RPMI7951 (cell line): ENCODE data around the gene ADGRV1. TPM values are rescaled to one million over a fixed set of nuclear protein-coding genes. Genes with fewer than 3 reads are reported as not detected.
"Not testable (repeated sequence)": the region's sequence is repeated elsewhere in the genome, so short reads cannot be mapped to it uniquely, and the experiment has no call there.

Experiments used
- DNase-seq: peaks from one replicate; pipeline ENCODE4 v3.0.0-alpha.2; 2012; ENCODE audit warnings: low read depth
- total RNA-seq: library from RNA; depleted of rRNA; stranded (reverse); fragments of >200 nt; shearing (Covaris generic); gene quantifications from 2 replicates; pipeline ENCODE4 v1.2.3, GENCODE V29; 2014

ADGRV1 gene
- total RNA-seq, 1 experiment from 2014 or later = 0.84 TPM

DNA sequence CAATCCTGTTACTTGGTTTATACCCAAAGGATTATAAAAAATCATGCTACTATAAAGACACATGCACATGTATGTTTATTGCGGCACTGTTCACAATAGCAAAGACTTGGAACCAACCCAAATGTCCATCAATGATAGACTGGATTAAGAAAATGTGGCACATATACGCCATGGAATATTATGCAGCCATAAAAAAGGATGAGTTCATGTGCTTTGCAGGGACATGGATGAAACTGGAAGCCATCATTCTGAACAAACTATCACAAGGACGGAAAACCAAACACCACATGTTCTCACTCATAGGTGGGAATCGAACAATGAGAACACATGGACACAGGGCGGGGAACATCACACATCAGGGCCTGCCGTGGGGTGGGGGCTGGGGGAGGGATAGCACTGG, 34.5 kb downstream of the ADGRV1 start:
- not testable (repeated sequence) for DNase-seq

DNA sequence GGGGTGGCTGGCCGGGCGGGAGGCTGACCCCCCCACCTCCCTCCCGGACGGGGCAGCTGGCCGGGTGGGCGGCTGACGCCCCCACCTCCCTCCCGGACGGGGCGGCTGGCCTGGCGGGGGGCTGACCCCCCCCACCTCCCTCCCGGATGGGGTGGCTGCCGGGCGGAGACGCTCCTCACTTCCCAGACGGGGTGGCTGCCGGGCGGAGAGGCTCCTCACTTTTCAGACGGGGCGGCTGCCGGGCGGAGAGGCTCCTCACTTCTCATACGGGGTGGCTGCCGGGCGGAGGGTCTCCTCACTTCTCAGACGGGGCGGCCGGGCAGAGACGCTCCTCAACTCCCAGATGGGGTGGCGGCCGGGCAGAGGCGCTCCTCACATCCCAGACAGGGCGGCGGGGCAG, 37.2 kb downstream of the ADGRV1 start:
- DNase-seq = not testable (repeated sequence)

DNA sequence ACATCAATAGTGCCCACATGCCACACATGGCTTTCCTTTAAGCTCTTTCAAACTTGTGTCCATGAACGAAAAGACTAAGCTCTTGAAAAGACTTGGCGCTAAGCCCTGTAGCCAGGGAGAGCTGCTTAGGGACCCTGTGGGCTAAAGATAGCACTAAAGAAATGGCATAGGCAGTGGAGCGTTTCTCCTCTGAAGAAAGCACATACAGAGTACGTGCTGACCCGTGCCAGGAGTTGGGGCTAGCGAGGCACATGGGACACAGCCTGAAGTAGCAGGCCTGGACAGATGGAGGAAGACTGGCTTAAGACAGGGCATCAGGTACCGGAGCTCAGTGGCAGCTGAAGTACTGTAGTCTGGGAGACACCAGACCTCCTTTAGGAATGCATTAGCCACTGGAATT, 39.7 kb downstream of the ADGRV1 start:
- no peak for DNase-seq

DNA sequence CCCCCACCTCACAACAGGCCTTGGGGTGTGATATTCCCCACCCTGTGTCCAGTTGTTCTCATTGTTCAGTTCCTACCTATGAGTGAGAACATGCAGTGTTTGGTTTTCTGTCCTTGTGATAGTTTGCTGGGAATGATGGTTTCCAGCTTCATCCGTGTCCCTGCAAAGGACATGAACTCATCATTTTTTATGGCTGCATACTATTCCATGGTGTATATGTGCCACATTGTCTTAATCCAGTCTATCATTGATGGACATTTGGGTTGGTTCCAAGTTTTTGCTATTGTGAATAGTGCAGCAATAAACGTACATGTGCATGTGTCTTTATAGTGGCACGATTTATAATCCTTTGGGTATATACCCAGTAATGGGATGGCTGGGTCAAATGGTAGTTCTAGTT, 41.7 kb downstream of the ADGRV1 start:
- DNase-seq = not testable (repeated sequence)

DNA sequence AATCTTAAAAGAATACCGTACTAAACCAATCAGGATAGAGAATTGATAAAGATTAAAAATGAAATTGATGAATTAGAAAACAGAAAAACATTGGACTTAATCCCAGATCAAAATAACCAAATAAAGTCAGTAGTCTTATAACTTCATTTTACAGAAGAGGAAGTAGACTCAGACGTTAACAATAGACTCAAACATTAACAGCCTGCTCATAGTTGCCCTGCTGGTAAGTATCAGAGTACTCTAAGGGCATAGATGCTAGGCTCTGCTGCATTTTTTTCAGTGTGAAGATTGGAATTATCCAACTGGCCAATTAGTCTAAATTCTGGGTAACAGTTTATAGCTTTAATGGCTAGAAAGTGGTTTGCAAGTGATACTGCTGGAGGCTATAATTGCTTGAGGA, 42.9 kb downstream of the ADGRV1 start:
- no peak for DNase-seq

DNA sequence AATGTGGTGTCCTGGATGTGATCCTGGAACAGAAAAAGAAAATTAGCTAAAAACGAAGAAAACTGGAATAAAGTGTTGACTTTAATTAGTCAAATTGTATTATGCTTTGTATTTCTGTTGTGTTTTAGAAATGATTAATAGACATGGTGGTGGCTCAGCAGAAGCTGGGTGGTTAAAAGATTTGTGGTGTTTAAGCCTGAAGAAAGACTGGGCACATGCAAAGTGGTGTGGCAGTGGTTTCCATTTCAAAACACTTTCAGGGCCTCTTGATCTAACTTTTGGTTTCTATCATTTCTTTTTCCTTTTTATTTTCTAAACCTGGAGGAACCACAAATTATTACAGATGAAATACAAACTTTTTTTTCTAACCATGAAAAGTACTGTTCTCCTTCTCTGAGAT, 44.1 kb downstream of the ADGRV1 start:
- no peak for DNase-seq

DNA sequence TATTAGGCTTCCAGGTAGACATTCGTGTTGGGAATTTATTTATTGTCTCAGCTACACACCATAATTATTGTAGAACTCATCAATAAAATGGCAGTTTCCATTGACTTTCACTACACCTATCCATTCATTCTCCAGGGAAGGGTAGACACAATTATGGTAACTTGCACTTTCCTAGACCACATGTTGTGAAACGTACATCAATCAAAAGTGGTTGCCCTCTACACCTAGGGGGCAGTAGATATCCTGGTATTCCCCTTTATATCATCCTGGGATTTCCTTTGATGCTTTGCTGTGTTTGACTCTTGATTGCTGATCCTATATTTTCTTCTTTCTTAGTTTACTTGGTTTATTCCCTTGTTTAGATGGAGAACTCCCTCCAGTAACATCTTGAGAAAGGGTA, 47.9 kb downstream of the ADGRV1 start:
- peak; percentile 13 for DNase-seq

DNA sequence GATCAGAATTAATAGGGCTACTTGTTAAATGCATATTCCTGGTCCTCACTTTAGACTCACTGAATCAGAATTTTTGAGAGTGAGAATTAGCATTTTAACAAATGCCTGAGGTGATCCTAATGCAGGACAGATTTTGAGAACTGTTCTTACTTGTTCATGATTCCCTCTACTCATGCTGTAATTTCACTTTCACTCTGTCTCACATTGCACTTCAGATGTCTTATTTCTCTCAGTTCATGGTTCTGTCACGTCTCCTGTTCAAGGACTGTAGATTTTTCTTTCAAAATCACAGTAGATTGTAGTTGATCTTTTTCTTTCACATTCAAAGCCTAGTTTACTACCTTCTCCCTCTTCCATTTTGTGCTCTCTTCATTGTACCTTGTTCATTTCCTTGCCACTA, 54.3 kb downstream of the ADGRV1 start:
- no peak for DNase-seq

DNA sequence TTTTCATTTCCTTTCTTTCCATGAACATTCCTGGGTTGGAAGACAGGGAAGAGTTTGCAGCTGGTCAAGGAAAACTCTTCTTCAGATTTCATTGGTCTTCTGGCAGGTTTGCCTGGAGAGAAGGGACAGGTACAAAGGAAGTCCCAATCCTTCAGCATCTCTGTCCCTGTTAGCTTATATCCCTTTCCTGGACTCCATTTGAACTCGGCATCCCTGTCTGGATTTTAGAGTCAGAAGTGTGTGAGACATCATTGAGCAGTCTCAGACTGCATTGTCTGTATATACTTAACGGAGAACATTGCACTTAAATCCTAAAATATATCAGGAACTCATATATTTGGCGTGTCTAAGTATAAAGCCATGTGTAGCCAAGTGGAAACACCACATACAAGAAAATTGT, 54.9 kb downstream of the ADGRV1 start:
- DNase-seq = no peak

DNA sequence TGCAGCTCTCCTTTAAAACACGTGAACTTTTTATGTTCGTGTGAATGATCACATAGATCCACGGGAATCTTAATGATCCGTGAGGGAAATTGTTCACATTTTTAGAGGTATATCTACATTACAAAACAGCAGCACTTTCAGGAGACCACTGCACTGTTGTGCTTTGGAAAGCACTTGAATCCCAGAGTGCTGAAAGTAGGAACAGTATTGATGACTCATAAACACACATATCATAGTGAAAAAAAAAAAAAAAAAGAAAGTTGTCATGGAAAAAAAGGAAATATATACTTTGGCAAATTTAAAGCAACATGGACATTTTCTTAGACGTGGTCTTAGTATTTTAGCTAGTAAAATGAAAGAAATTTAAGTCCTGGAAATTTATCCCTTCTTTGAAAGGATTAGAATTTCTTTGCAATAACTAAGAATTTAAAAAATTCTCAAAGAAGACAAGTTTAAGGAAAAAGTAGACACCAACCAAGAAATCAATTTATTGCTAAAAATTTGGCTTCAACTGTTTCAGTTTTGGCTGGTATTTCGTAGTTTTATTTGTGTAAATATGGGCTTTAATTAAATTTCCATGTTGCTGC, 55.4 kb downstream of the ADGRV1 start:
- no peak for DNase-seq

DNA sequence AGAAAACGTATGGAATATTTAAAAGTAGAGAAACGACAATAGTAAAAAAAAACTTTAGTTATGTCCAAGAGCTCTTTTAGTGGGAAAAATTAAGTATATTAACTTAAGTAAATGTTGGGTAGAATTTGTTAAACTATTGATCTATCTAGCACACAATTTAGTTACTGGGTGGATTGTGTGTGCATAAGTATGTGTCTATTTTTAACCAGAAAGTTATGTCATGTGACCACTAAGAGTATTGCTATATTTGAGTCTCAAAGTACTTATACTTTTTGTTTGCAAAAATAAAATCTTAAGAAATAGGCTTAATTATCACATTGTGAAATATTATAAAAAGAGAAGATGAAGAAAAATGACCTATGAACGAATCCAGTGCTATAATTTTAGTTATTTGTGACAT, 56.8 kb downstream of the ADGRV1 start:
- DNase-seq = no peak

DNA sequence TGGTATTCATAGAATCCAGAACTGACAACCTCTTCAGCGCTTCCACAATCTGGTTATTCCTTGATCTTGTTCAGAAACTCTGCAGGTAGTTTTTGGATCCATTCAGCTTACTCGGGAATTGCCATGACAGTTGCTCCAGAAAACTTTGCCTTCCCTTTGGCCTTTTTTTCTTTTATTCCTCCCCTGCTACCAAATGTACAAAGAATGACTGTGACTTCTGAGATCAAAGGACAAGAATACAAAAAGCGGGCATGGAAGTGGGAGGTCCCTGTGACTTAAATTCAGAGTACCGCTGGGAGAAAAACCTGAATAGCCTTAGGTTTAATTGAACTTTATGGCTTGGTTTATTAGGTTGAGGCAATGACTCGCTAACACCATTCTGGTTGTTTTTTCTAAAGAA, 59.5 kb downstream of the ADGRV1 start:
- no peak for DNase-seq

DNA sequence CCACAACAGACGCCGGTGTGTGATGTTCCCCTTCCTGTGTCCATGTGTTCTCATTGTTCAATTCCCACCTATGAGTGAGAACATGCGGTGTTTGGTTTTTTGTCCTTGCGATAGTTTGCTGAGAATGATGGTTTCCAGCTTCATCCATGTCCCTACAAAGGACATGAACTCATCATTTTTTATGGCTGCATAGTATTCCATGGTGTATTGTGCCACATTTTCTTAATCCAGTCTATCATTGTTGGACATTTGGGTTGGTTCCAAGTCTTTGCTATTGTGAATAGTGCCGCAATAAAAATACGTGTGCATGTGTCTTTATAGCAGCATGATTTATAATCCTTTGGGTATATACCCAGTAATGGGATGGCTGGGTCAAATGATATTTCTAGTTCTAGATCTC, 61.2 kb downstream of the ADGRV1 start:
- not testable (repeated sequence) for DNase-seq

DNA sequence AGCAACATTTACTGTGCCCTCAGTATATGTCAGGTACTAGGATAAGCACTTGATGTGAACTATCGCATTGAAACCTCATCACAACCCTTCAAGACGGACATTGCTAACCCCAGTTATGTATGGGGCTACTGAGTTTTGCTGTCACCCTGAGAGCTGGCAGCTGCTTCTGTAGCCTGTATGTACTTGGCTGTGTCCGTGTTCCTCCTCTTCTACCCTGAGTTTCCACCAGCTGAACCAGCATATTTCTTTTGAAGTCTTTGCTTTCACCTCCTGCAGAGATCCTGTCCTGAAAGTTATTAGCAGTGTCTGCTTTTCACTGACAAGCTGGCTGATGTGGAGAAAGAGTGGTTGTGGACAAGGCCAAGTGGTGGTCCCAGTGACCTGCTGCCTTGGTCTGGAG, 63.3 kb downstream of the ADGRV1 start:
- no peak for DNase-seq

DNA sequence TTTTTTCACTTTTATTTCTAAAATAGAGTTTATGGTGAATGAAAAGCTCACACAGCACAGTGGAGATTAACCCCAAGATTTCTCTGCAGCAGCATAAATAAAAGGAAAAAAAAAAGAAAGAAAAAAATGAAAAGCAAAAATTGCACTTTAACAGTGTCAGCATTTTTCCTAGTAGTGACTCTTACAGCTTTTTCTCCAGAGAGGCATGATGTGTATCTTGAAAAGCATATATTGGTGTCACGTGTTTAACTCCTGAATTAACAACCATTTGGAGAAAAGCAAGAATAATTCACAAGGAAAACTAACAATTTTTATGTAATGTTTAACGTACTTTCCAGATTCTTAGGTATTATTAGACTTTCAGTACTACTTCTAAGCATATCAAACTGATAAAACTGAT, 67.9 kb downstream of the ADGRV1 start:
- DNase-seq = no peak

DNA sequence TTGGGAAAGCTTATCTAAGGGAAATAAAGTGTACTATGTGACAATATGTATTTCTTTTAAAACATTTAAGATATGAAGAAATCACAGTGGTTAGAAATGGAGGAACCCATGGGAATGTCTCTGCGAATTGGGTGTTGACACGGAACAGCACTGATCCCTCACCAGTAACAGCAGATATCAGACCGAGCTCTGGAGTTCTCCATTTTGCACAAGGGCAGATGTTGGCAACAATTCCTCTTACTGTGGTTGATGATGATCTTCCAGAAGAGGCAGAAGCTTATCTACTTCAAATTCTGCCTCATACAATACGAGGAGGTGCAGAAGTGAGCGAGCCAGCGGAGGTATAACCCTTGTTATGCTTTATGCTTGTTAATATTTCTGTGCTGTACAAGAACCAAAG, 69.9 kb downstream of the ADGRV1 start:
- DNase-seq = no peak

DNA sequence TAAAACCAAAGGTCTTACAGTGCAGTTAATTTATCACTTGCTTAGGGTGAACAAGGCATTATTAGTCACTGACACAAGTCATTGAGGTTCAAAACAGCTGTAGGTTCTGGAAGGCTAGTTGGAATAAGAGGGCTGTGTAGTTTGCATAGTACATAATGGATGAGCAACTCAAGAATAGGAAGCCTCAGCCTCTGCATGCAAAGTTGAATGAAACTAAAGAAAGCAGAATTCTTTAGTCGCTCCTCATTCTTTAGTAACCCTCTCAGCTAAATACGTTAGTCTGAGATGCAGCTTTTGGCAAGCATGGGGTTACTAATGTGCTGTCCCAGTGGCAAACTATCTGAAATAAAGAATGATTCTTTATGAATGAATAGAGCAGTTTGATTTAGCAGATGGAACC, 74.2 kb downstream of the ADGRV1 start:
- DNase-seq = peak; percentile 42

DNA sequence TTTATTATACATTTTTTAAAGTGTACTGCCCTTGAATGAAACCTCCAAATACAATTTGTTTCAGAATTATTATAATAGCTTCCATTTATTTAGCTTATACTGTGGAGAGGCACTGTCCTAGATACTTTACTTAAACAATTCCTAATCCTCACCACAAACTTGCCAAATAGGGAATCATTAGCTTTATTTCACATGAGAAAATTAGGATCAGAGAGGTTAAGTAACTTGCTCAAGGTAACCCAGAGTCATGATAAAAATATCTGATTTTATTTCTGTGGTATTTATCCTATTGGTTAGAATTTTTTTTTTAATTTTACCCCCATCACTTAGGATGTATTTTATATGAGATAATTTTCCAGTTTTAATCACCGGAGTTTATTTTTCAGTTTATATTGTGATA, 78.4 kb downstream of the ADGRV1 start:
- no peak for DNase-seq

DNA sequence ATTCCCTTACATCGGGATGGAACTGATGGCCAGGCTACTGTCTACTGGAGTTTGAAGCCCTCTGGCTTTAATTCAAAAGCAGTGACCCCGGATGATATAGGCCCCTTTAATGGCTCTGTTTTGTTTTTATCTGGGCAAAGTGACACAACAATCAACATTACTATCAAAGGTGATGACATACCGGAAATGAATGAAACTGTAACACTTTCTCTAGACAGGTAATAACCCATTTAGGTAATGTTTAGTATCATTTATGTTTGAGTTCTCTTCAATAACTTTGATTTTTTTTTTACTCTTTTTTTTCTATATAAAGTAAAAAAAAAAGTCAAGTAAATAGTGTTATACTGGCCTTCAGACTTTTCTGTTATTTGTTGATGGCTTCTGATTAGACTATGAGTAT, 79.1 kb downstream of the ADGRV1 start:
- no peak for DNase-seq

DNA sequence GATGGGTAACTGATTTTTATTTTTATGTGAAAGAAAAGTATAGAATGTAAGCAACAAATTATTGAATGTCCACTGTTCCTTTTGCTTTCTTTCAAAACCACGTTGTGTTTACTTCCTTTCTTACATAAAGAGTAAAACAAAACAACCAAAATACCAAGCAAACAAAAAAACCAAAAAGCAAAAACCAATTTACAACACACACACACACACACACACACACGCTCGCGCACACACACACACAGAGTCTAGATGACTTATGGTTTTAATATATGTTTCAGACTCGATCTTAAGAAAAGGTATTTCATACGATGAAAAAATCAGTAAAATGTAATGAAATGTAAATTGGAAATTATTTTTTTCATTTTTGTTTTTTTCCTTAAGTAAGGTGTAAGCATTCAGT, 80.3 kb downstream of the ADGRV1 start:
- DNase-seq = no peak

DNA sequence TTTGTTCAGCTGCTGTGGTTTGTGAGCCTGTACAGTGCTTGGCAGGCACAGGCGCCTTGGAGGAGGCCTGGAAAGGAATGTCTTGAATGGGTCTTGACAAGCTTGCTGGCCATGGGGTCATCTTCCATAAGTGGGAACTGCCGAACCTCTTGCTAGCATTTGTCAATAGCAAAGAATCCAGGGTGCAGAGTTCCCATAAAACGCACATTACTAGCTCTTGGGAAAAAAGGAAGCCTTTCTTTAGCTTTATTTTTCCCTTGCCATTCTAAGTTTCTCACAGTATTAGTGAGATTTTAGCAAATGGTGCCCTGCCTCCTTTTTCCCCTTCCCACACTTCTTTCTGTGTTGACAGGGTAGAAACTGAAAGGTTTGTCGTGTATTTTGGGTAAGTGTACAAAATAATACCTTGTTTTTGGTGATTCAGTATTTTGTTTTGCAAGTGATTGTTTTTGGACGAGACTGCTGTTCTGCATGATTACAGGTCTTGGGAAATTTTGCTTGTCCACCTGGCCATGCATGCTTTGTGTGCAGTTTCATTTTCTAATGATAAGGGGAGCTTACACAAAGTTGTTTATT, 82.0 kb downstream of the ADGRV1 start:
- peak; percentile 23 for DNase-seq

DNA sequence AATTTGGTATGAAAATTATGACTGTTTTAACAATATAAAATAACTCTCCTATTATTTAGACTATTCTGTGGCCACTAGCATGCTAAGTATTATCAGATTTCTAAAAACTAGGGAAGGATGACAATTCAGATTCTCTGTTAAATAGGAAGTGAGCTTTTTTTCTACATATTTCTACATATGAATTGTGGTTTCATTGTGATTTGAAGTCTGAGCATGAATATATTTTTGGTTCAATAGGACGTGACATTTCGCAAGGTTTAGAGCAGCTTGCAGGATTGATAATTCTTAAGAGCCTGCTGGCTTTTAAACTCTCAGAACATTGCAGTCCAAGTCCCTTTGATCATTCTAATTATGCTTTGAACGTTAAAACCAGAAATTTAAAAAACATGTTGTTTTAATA, 82.9 kb downstream of the ADGRV1 start:
- no peak for DNase-seq

DNA sequence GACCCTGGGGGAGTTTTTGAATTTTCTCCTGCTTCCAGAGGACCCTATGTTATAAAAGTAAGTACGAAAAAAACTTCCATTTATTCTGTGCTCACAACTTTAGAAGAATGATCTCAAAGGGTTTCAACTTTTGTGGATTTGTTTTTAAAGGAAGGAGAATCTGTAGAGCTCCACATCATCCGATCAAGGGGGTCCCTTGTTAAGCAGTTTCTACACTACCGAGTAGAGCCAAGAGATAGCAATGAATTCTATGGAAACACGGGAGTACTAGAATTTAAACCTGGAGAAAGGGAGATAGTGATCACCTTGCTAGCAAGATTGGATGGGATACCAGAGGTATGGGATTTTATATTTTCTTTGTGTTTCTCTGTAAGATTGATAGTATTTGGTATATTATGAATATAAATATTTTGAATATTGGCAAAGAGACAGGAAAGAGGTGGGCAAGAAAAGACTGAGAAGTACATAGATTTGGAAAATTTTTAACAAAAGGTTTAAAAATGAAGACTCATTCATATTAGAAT, 84.2 kb downstream of the ADGRV1 start:
- no peak for DNase-seq

DNA sequence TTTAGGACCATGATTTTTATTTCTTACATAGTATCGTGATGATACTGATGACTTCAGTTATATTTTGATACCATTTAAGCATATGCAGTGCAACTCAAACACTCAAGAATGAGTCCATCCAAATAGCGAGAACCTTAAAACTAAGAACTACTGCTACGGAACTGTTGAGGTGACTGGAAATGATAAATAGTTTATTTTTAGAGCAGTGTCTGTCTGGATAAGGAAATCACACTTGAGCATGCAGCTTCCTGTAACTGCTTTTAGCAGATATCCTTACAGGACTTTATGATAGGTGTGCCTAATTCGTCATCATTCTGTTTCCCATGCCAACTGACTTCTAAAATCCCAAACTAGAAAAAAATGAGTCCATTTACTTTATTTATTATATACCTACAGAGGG, 85.5 kb downstream of the ADGRV1 start:
- no peak for DNase-seq
